Cardiac muscle cell (in vitro differentiated cells and primary cell): ENCODE data around the gene DLEC1. TPM values are rescaled to one million over a fixed set of nuclear protein-coding genes. Genes with fewer than 3 reads are reported as not detected.
A peak's percentile ranks its signal among the peaks of the same experiment; 100 is the strongest.

Source experiments
- DNase-seq, 2 donors: peaks; one replicate each; pipeline versions ENCODE4 v3.0.0 to v3.0.0-alpha.2; 2010 to 2017; ENCODE audit warnings: low read depth in 1 of 2, low spot score in 1 of 2
- H3K27ac ChIP-seq: fragments of 200-600 bp; sonication (generic); 2 replicates; pipeline ENCODE4 v1.5.1; 2016
- H3K27me3 ChIP-seq: fragments of 200-600 bp; sonication (generic); 2 replicates; pipeline ENCODE4 v1.6.0; 2016; ENCODE audit warnings: control low read depth
- H3K36me3 ChIP-seq: fragments of 200-600 bp; sonication (generic); 2 replicates; pipeline ENCODE4 v1.5.1; 2016; ENCODE audit warnings: control low read depth
- H3K4me1 ChIP-seq: fragments of 200-600 bp; sonication (generic); 2 replicates; pipeline ENCODE4 v1.8.1; 2017; ENCODE audit warnings: low read depth, mild to moderate bottlenecking, mixed run types
- H3K4me3 ChIP-seq: fragments of 200-600 bp; sonication (generic); 2 replicates; pipeline ENCODE4 v1.5.1; 2016; ENCODE audit warnings: mild to moderate bottlenecking
- H3K9me3 ChIP-seq: fragments of 200-600 bp; sonication (generic); 2 replicates; pipeline ENCODE4 v1.5.1; 2017; ENCODE audit warnings: low read depth, mild to moderate bottlenecking, control low read depth
- polyA plus RNA-seq: library from polyadenylated mRNA; unstranded; fragments of >200 nt; fragmentation: Nextera tagmentation; extraction: Ambion mirVana; gene quantifications from 2 replicates; pipeline ENCODE4 v1.2.1, GENCODE V29; 2016
- total RNA-seq: library from RNA; depleted of rRNA; stranded (reverse); fragments of >200 nt; gene quantifications from 2 replicates; pipeline ENCODE4 v1.2.3, GENCODE V29; 2016
- TF ChIP-seq, protein P1 (sequence below): IDR thresholded peaks from 2 replicates; pipeline ENCODE4 v1.5.1; 2012; ENCODE audit warnings: low read depth, mild to moderate bottlenecking, low read length

Gene DLEC1
- total and polyA plus RNA-seq, 2 experiments from 2014 or later, result 0.15 TPM; not detected in 1

DNA sequence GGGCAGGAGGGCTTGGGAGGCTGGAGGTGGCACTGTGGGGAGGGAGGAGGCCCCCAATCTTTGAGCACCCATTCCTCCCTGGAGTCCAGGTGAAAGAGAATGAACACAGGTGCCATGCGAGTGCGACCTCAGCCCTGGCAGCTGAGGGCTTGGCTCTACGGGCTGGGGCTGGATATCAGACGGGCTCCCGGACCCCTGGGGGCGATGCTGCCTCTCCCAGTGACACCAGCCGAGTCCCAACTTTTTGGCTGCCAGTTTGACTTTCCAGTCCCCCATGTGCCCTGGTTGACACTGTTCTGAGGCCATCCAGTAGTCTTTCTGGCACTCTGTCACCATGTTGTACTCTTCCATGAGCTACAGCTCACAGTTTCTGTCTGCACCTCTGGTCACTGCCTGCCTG, 47.2 kb upstream of the DLEC1 start:
- Histone ChIP-seq H3K27me3 (no peaks in the 10 kb centered on the region), H3K4me3 (no peak overlapping the region), H3K9me3 (no peaks in the 10 kb centered on the region), H3K36me3 (no peaks in the 10 kb centered on the region), H3K27ac (no peak overlapping the region), H3K4me1 (peaks cover 6% of the 10 kb centered on the region)
- DNase-seq, result no peak
- TF ChIP-seq, protein P1, sequence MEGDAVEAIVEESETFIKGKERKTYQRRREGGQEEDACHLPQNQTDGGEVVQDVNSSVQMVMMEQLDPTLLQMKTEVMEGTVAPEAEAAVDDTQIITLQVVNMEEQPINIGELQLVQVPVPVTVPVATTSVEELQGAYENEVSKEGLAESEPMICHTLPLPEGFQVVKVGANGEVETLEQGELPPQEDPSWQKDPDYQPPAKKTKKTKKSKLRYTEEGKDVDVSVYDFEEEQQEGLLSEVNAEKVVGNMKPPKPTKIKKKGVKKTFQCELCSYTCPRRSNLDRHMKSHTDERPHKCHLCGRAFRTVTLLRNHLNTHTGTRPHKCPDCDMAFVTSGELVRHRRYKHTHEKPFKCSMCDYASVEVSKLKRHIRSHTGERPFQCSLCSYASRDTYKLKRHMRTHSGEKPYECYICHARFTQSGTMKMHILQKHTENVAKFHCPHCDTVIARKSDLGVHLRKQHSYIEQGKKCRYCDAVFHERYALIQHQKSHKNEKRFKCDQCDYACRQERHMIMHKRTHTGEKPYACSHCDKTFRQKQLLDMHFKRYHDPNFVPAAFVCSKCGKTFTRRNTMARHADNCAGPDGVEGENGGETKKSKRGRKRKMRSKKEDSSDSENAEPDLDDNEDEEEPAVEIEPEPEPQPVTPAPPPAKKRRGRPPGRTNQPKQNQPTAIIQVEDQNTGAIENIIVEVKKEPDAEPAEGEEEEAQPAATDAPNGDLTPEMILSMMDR, result no peak

- TF ChIP-seq, protein P1, result no peak
- DNase-seq, result no peak
- H3K4me3 ChIP-seq, result no peak overlapping the region
These were observed 46.5 kb upstream of the DLEC1 start for GRCh38 chr3:37992271-37993066.

DNA sequence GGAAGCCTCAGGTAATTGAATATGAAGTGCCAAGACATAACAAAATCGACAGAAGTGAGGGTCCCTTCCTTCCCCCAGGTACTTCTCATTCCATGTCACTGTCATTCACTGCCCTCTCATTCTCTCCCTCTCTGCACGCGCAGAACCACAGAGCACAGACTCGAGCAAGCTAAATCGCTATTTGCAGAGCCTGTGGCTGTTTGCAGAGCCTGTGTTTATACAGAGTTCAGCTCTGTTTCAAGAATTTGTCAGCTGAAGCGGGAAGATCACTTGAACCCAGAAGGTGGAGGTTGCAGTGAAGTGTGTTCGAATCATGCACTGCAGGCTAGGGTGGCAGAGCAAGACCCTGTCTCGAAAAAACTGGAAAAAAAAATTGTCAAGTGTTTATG, 45.9 kb upstream of the DLEC1 start:
- TF ChIP-seq, protein P1, result no peak
- Histone ChIP-seq H3K27me3 (no peaks in the 10 kb centered on the region), H3K36me3 (no peaks in the 10 kb centered on the region), H3K4me3 (no peak overlapping the region), H3K9me3 (no peaks in the 10 kb centered on the region), H3K27ac (no peak overlapping the region), H3K4me1 (no peaks in the 10 kb centered on the region)
- DNase-seq, result no peak

More at GRCh38 chr3:37992271-37993066, 46.5 kb upstream of the DLEC1 start:
- no peaks in the 10 kb centered on the region for H3K4me1 ChIP-seq
- no peak overlapping the region for H3K27ac ChIP-seq
- no peaks in the 10 kb centered on the region for H3K36me3 ChIP-seq
- no peaks in the 10 kb centered on the region for H3K27me3 ChIP-seq
- H3K9me3 ChIP-seq, result no peaks in the 10 kb centered on the region

DNA sequence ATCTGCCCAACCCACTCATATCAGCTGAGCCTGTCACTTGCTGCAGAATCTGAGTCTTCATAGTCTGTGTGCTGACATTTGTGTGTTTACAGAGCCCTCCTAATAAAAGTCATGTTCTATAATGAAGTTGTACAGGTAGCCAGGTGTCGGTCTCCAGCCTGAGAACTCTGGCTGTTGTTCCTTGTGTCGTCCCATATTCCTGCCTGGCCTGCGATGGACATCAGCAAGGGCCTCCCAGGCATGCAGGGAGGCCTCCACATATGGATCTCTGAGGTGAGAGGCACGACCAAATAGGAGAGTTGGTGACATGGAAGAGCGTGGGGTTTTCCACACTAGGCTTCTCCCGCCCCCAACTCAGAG, 45.6 kb upstream of the DLEC1 start:
- TF ChIP-seq, protein P1, result no peak
- no peak for DNase-seq
- no peak overlapping the region for H3K4me3 ChIP-seq
- no peaks in the 10 kb centered on the region for H3K27me3 ChIP-seq
- no peak overlapping the region for H3K27ac ChIP-seq
- H3K36me3 ChIP-seq, result no peaks in the 10 kb centered on the region
- H3K9me3 ChIP-seq, result no peaks in the 10 kb centered on the region
- H3K4me1 ChIP-seq, result no peaks in the 10 kb centered on the region

DNA sequence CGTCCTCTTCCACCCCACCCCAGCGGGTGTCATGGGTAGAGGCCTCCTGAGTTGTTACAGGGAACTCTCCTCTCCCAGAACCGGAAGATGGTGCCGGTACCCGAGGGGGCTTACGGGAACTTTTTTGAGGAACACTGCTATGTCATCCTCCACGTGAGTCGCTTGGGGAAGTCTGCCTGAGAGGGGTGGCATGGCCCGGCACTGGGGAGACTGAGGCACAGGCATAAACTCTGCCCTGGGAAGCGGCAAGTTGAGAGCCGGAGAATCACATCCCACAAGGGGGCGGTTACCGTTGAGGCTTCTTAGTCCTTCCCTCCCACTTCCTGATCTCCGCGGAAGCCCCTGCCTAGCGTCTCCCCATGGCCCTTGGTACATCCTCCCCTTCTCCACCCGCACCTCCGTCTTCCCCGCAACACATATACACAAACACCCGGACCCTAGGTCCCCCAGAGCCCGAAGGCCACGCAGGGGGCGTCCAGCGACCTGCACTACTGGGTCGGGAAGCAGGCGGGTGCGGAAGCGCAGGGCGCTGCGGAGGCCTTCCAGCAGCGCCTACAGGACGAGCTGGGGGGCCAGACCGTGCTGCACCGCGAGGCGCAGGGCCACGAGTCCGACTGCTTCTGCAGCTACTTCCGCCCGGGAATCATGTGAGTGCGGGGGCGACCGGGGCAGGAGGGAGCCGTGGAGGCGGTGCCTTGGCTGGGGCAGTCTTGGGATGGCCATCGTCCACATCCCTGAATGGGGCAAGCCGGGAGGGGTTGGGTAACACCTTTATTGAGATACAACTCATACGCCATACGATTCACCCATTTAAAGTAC, 45.0 kb upstream of the DLEC1 start:
- no peak overlapping the region for H3K27ac ChIP-seq
- TF ChIP-seq, protein P1, result no peak
- peak in 1 of 2 donors; percentile 93 for DNase-seq

More for the DNA sequence above, 45.0 kb upstream of the DLEC1 start:
- H3K4me3 ChIP-seq, result no peak overlapping the region
- H3K27me3 ChIP-seq, result no peaks in the 10 kb centered on the region
- no peaks in the 10 kb centered on the region for H3K4me1 ChIP-seq
- H3K36me3 ChIP-seq, result no peaks in the 10 kb centered on the region
- H3K9me3 ChIP-seq, result no peaks in the 10 kb centered on the region
